Loucy (cell line): Measurements from ENCODE around the gene WWOX.

ENCODE experiments used
- H2AFZ ChIP-seq: fragments of 200-600 bp; sonication (generic); 2 replicates; pipeline ENCODE4 v1.6.0; 2016; ENCODE audit warnings: antibody characterized with exemption, mild to moderate bottlenecking, low read length, moderate library complexity
- H3F3A ChIP-seq: fragments of 200-600 bp; 2 replicates; pipeline ENCODE4 v1.6.0; 2016; ENCODE audit warnings: antibody characterized with exemption, low read depth, mild to moderate bottlenecking
- H3K27me3 ChIP-seq: fragments of 200-600 bp; sonication (generic); 2 replicates; pipeline ENCODE4 v1.6.1; 2014; ENCODE audit warnings: low read length, mild to moderate bottlenecking; ENCODE audit not compliant: insufficient read depth, poor library complexity, severe bottlenecking
- H3K36me3 ChIP-seq: fragments of 200-600 bp; sonication (generic); 2 replicates; pipeline ENCODE4 v1.6.1; 2016; ENCODE audit warnings: low read length; ENCODE audit not compliant: insufficient read depth
- H3K4me1 ChIP-seq: fragments of 200-600 bp; sonication (generic); 2 replicates; pipeline ENCODE4 v1.5.1; 2014; ENCODE audit warnings: low read length, mild to moderate bottlenecking; ENCODE audit not compliant: insufficient read depth, poor library complexity, severe bottlenecking
- H3K4me2 ChIP-seq: fragments of 200-600 bp; sonication (generic); 2 replicates; pipeline ENCODE4 v1.6.0; 2014; ENCODE audit warnings: antibody characterized with exemption, low read length, low read depth, mild to moderate bottlenecking; ENCODE audit not compliant: poor library complexity, severe bottlenecking
- H3K4me3 ChIP-seq: fragments of 200-600 bp; sonication (generic); 2 replicates; pipeline ENCODE4 v1.5.1; 2014; ENCODE audit warnings: low read length, mild to moderate bottlenecking, mixed read lengths; ENCODE audit not compliant: poor library complexity, severe bottlenecking
- H3K79me2 ChIP-seq: fragments of 200-600 bp; sonication (generic); 2 replicates; pipeline ENCODE4 v1.6.1; 2014; ENCODE audit warnings: low read length; ENCODE audit not compliant: insufficient read depth
- H3K9ac ChIP-seq: fragments of 200-600 bp; sonication (generic); 2 replicates; pipeline ENCODE4 v1.6.0; 2014; ENCODE audit warnings: mild to moderate bottlenecking, low read depth, low read length, moderate library complexity; ENCODE audit not compliant: poor library complexity, severe bottlenecking
- H3K9me2 ChIP-seq: fragments of 200-600 bp; sonication (generic); replicated peaks from 2 replicates; pipeline ENCODE4 v1.6.1; 2016; ENCODE audit warnings: low read depth, low read length, mixed read lengths
- H3K9me3 ChIP-seq: fragments of 200-600 bp; sonication (generic); 2 replicates; pipeline ENCODE4 v1.6.1; 2014; ENCODE audit warnings: mild to moderate bottlenecking, antibody characterized with exemption, low read length, low read depth; ENCODE audit not compliant: insufficient read depth
- H4K20me1 ChIP-seq: fragments of 200-600 bp; sonication (generic); 2 replicates; pipeline ENCODE4 v1.6.0; 2014; ENCODE audit warnings: antibody characterized with exemption, low read length, mild to moderate bottlenecking; ENCODE audit not compliant: insufficient read depth, poor library complexity, severe bottlenecking
- EZH2phosphoT487 ChIP-seq: fragments of 200-600 bp; IDR thresholded peaks from 2 replicates; pipeline ENCODE4 v1.6.1; 2018; ENCODE audit warnings: antibody characterized with exemption, mild to moderate bottlenecking, moderate library complexity, borderline replicate concordance
- TF ChIP-seq, protein P1 (sequence below): fragments of 200-600 bp; sonication (generic); conservative IDR thresholded peaks from 2 replicates; pipeline ENCODE4 v1.5.1; 2014; ENCODE audit warnings: mild to moderate bottlenecking, antibody characterized with exemption, low read length

WWOX gene

DNA sequence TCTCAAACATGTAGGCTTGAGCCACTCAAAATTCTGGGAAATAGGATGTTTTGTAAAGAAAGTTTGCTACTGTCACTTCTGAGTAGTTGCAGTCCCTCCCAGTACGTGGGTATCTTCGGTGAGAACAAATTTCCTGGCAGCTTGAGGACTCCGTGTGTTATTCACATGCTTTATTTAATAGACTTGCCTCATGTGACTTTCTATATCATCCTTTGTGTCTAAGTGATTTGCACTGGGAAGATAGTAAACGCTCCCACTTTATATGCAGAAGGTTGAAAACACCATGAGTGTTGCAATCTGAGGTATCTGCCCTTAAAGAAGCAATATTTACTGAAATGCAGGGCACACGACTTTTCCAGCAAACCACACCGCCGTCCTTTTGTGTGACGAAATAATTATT lies 857.4 kb downstream of the WWOX start:
- H2AFZ ChIP-seq: no peak overlapping the region
- H3K4me1 ChIP-seq: peaks cover 8% of the 10 kb centered on the region
- H3K4me2 ChIP-seq: no peak overlapping the region
- H3K4me3 ChIP-seq: no peak overlapping the region
- no peaks in the 10 kb centered on the region for H3K79me2 ChIP-seq
- no peaks in the 10 kb centered on the region for H3F3A ChIP-seq
- H4K20me1 ChIP-seq: no peaks in the 10 kb centered on the region
- H3K9me2 ChIP-seq: no peaks in the 10 kb centered on the region
- no peak overlapping the region for H3K9ac ChIP-seq
- TF ChIP-seq, protein P1, sequence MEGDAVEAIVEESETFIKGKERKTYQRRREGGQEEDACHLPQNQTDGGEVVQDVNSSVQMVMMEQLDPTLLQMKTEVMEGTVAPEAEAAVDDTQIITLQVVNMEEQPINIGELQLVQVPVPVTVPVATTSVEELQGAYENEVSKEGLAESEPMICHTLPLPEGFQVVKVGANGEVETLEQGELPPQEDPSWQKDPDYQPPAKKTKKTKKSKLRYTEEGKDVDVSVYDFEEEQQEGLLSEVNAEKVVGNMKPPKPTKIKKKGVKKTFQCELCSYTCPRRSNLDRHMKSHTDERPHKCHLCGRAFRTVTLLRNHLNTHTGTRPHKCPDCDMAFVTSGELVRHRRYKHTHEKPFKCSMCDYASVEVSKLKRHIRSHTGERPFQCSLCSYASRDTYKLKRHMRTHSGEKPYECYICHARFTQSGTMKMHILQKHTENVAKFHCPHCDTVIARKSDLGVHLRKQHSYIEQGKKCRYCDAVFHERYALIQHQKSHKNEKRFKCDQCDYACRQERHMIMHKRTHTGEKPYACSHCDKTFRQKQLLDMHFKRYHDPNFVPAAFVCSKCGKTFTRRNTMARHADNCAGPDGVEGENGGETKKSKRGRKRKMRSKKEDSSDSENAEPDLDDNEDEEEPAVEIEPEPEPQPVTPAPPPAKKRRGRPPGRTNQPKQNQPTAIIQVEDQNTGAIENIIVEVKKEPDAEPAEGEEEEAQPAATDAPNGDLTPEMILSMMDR: no peak
- TF ChIP-seq EZH2phosphoT487: no peak
- no peaks in the 10 kb centered on the region for H3K9me3 ChIP-seq
- no peaks in the 10 kb centered on the region for H3K27me3 ChIP-seq
- no peaks in the 10 kb centered on the region for H3K36me3 ChIP-seq

DNA sequence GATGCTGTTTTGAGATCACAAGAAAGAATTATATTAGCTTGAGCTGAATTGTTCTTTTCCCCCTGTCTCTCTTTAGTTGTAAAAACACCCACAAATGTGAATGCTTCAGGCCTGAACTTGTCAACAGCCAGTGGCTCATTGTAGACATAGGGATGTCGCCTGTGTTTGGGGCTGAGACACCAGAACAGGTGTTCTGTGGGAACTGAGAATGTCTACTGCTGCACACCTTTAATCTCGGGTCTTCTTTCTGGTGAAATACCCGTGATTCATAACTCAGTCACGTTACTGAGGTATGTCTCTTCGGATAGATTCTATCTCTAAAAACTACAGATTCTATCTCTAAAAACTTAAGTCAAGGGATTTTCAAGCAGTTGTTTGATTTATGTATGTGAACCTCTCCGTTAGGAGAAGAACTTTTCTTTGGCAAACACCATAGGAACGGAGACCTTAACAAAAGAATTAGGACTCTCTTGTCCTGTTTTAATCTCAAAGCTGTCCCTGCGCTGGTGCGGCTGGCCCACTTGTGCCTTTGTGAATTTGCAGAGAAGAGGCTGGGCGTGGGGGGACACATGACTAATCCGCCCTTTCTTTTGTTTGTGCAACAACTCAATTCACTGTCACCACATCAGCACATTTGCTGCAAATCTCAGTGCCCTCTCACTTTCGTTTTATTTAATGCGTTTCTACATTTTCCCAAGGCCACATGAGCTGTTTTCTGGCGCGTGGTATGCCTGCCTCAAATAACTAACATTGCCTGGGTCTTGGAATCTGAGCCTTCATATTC lies 858.1 kb downstream of the WWOX start:
- no peak overlapping the region for H3K9ac ChIP-seq

DNA sequence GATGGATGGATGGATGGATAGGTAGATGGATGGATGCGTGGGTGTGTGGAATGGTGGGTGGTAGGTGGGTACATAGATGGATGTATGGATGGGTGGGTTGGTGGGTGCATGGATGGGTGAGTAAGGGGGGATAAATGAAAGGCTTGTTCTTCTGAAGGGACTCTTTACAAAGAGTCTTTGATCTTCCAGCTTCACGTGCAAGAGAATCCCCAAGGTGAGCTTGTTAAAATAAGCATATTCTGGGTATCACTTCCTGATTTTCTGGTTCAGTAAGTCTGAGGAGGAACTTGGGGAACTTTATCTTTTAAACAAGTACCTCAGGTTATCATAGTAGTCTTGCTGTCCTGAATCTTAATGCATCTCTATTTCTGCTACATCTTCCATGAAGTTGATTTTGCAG lies 862.0 kb downstream of the WWOX start:
- H3K9me3 ChIP-seq: no peaks in the 10 kb centered on the region
- no peak overlapping the region for H2AFZ ChIP-seq
- no peaks in the 10 kb centered on the region for H3K9me2 ChIP-seq
- no peak overlapping the region for H3K9ac ChIP-seq
- no peak overlapping the region for H3K4me2 ChIP-seq
- no peak overlapping the region for H3K4me3 ChIP-seq
- no peak for TF ChIP-seq EZH2phosphoT487
- TF ChIP-seq, protein P1: no peak
- H3K36me3 ChIP-seq: no peaks in the 10 kb centered on the region
- H3F3A ChIP-seq: no peaks in the 10 kb centered on the region
- no peaks in the 10 kb centered on the region for H3K27me3 ChIP-seq
- H3K4me1 ChIP-seq: no peaks in the 10 kb centered on the region
- H3K79me2 ChIP-seq: no peaks in the 10 kb centered on the region
- H4K20me1 ChIP-seq: no peaks in the 10 kb centered on the region

More for the DNA sequence above, 858.1 kb downstream of the WWOX start:
- Histone ChIP-seq H3K4me1 (peaks cover 8% of the 10 kb centered on the region), H4K20me1 (no peaks in the 10 kb centered on the region), H3K4me2 (no peak overlapping the region), H3K9me2 (no peaks in the 10 kb centered on the region), H3F3A (no peaks in the 10 kb centered on the region), H3K79me2 (no peaks in the 10 kb centered on the region), H3K27me3 (no peaks in the 10 kb centered on the region), H3K36me3 (no peaks in the 10 kb centered on the region), H2AFZ (no peak overlapping the region), H3K9me3 (no peaks in the 10 kb centered on the region), H3K4me3 (no peak overlapping the region)
- TF ChIP-seq EZH2phosphoT487: no peak
- TF ChIP-seq, protein P1: no peak
